Stimulated activated CD8-positive, alpha-beta memory T cell treated with anti-CD3 and anti-CD28 coated beads, Interleukin-15, amount 100 ng/mL, for 4 hours (primary cell): ENCODE data around the gene CGGBP1.
"Not testable (repeated sequence)": the region's sequence is repeated elsewhere in the genome, so short reads cannot be mapped to it uniquely, and the experiment has no call there.

Experiments used
- DNase-seq, 2 donors: peaks; one replicate each; pipeline ENCODE4 v3.0.0-alpha.2; 2020; ENCODE audit warnings: low read depth in 2 of 2

Gene CGGBP1

DNA sequence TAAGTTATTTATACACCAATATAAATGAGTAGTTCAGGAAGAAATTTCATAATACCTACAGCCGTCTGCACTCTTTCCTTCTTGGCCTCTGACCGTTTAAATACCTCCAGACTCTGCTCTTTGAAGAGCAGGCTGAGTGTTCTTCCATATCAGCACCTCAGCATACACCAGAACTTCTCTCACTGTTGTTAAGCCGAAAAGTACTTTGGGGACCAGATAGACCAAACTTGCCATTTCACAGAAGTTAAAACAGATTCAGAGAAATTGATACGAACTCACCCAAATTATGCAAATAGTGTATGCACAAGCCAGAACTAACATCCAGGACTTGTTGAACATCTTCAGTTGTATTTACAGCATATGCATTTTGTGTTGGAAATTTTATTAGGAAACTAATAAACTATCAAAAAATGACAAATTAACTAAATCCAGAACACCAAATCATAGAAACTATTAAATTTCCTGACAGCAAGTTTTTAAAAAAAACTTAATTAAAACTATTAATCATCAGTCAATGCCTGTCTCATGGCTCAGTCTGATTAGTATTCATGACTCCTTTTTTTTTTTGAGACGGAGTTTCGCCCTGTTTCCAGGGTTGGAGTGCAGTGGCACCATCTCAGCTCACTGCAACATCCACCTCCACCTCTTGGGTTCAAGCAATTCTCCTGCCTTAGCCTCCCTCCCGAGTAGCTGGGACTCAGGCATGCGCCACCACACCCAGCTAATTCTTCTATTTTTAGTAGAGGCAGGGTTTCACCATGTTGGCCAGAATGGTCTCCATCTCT is 24.1 kb downstream of the CGGBP1 start:
- DNase-seq = no peak

DNA sequence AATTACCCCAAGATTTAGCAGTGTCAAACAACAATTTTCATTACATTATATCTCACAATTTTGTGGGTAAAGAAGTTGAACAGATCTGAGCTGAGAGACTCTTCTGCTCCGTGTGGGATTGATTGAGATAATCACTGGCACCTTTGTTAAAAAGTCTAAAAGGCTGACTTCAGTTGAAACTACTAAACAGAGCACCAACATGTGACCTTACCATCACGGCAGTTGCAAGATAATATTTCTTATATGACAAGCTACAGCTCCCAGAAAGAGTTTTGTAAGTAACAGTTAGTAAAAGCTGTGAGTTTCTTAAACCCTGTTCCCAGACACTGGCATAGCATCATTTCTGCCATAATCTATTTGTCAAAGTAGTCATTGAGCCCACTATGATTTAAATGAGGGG is 25.0 kb downstream of the CGGBP1 start:
- no peak for DNase-seq

DNA sequence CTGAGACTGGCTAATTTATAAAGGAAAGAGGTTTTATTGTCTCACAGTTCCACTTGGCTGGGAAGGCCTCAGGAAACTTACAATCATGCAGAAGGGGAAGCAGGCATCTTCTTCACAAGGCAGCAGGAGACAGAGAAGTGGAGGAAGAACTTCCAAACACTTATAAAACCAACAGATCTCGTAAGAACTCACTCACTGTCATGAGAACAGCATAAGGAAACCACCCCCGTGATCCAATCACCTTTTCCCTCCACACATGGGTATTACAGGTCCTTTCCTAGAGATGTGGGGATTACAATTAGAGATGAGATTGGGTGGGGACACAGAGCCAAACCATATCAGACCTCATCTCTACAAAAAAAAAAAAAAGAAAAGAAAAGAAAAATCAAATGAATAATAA is 25.7 kb downstream of the CGGBP1 start:
- DNase-seq = no peak

- no peak for DNase-seq
Measured at GRCh38 chr3:88032245-88032644, 26.6 kb downstream of the CGGBP1 start.

DNA sequence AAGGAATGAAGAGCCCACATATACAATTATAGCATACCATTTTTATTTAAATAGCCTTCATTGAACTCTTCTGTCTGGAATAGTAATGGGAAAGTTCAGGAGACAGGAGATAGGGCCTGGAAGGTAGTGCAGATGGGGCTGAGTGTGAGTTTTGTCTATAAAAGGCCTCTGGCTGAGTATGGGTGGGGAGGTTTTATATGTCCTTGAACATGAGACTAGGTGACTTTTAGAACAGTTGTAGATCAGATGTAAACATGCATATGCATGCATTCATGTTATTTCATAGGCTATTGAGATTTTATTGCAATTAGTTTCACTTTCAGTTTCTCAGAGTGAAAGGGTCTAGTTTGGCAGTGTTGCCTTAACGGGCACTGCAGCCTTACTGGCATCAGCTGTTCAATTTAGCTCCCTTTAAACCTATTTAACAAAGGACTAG is 27.1 kb downstream of the CGGBP1 start:
- no peak for DNase-seq

GRCh38 chr3:88030210-88030609 is 28.6 kb downstream of the CGGBP1 start:
- DNase-seq = no peak

DNA sequence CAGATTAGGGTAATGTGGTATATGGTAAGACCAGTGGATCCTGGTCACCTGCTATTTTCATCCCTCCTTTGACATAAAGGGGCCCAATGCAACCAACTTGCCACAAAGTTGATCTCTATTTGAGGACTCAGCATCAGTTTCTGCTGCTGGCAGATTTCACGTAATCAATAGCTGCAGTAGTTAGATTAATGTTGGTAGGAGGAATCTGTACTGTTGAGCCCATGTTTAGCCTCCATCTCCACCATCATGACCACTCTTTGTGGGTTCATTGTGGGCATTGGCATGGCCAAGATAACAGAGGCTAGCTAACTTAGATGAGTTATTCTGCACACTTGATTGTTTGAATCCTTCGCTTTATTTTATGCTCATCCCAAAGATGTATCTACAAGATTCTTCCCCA is 29.9 kb downstream of the CGGBP1 start:
- no peak for DNase-seq

DNA sequence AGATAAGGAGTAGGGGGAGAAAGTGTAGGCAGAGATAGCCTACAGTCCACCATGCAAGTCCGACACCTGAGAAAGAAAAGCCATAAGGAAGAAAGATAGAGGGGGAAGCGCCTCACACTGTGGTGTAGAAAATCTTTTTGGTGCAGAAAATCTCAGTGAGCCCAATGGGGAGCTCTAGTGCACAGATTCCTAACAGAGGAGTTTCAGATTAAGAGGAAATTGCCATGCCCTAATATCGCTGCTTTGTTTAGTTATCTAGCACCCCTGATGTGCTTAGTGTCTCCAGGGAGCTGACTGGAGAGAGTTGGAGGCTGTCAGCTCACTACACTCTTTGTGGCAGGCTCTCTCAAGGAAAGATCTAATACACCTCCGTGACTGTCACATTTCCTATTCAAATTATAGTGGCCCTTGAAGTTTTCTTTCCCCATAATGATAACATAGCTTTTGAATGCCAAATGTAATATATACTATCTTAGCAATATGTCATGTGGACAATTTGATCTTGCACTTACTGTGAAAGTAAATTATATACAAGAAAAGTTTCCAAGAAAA is 33.7 kb downstream of the CGGBP1 start:
- no peak for DNase-seq

DNA sequence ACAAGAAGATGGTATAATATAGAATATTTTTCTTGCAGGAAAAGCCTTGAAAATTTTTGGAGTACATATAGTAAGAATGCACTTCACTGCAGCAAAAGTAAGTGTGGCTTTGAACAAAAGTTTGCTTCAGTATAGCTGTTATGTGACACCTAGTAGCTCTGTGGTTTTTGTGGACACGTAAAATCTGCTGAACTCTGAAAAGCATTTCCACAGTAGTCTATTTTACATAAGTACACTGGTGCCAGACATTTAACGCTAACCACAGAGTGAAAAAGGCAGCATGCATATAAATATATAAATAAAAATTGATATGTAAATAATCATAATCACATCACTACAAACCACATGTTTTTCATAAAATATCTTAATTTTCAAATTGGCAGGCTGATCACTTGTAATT is 39.8 kb downstream of the CGGBP1 start:
- no peak for DNase-seq

DNA sequence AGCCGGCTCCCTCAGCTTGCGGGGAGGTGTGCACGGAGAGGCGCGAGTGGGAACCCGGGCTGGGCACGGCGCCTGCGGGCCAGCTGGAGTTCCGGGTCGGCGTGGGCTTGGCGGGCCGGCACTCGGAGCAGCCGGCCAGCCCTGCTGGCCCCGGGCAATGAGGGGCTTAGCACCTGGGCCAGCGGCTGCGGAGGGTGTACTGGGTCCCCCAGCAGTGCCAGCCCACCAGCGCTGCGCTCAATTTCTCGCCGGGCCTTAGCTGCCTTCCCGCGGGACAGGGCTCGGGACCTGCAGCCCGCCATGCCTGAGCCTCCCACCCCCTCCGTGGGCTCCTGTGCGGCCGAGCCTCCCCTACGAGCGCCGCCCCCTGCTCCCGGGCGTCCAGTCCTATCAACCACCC is 43.1 kb downstream of the CGGBP1 start:
- not testable (repeated sequence) for DNase-seq

- DNase-seq = no peak
Measured at GRCh38 chr3:88013592-88013991, 45.2 kb downstream of the CGGBP1 start.

- no peak for DNase-seq
Measured at GRCh38 chr3:88010810-88011209, 48.0 kb downstream of the CGGBP1 start.

DNA sequence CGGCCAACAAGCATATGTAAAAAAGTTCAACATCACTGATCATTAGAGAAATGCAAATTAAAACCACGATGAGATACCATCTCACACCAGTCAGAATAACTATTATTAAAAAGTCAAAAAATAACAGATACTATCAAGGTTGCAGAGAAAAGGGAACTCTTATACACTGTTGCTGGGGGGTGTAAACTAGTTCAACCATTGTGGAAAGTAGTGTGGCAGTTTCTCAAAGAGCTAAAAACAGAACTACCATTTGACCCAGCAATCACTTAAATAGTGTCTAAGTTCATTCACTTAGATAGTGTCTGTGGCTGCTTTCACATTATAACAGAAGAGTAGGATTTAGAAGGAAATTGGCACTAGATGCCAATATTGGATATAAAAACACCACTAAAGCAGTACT is 49.7 kb downstream of the CGGBP1 start:
- DNase-seq = no peak

- DNase-seq = no peak
Measured at GRCh38 chr3:88005066-88005465, 53.7 kb downstream of the CGGBP1 start.

DNA sequence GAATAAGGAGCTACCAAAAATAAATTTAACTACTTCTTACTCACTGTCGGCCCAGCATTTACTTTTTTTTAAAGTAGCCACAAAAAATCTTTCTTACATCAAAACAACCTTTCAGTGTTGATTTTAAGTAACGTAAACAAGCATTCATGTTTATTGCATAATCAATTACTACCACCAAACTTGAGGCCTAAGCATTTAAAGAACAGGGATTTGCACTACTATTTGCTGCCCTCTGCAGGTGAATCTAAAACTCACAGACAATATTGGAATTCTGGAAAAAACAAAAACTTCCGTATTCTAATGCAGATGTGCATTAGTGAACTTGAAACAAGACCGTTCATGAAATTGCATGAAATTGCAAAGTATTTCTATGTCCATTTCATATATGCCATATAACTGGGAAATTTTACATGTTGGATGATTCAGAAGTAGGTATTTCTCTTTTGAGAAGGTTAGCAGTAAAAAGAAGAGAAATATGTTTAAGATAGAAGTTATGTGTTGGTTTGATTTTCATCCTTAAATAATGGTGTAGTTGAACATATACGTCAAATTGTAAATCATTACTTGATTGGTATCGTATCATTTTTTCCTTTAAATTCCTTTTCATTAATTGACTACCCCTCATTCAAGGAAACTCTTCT is 55.6 kb downstream of the CGGBP1 start:
- DNase-seq = no peak

- DNase-seq = no peak
Measured at GRCh38 chr3:88002448-88002847, 56.4 kb downstream of the CGGBP1 start.
